Panc1 (cell line): ENCODE measurements around the gene GJA3. TPM values are rescaled to one million over a fixed set of nuclear protein-coding genes. Genes with fewer than 3 reads are reported as not detected.

Source experiments
- ATAC-seq: fragments of 200-7000 bp; cut with Tn5 transposase; 2 replicates; pipeline ENCODE4 v1.9.1; 2020; ENCODE audit warnings: mild to moderate bottlenecking, moderate library complexity
- BruUV-seq: library from RNA; stranded (reverse); fragments of 400-500 nt; replicated peaks from 2 replicates; lab custom pipeline; 2021; lab: Mats Ljungman, UMichigan
- CTCF ChIA-PET: fragments of 300-600 bp; sonication (Branson Sonifier 250); formaldehyde crosslinking; loops from one replicate; lab custom pipeline; 2022; ENCODE audit warnings: antibody characterized with exemption; lab: Charles Lee
- POLR2A ChIA-PET: fragments of 300-600 bp; sonication (Branson Sonifier 250); formaldehyde crosslinking; loops from one replicate; lab custom pipeline; 2022; ENCODE audit warnings: antibody characterized with exemption; lab: Charles Lee
- DNase-seq: peaks from one replicate; pipeline ENCODE4 v3.0.0-alpha.2; 2010; ENCODE audit warnings: low read depth, low spot score
- H3K27ac ChIP-seq: 2 replicates; pipeline ENCODE4 v1.5.1; 2011; ENCODE audit warnings: mild to moderate bottlenecking, low read length, inconsistent platforms
- H3K27me3 ChIP-seq: fragments of 200-500 bp; sonication (Bioruptor generic); 2 replicates; pipeline ENCODE4 v1.6.0; 2014; ENCODE audit warnings: low read length, inconsistent platforms; ENCODE audit not compliant: control insufficient read depth, insufficient read depth
- H3K36me3 ChIP-seq: fragments of 200-500 bp; sonication (Bioruptor generic); 2 replicates; pipeline ENCODE4 v1.5.1; 2014; ENCODE audit warnings: inconsistent platforms, mild to moderate bottlenecking, low read length, moderate library complexity; ENCODE audit not compliant: control insufficient read depth, insufficient read depth
- H3K4me1 ChIP-seq: 2 replicates; pipeline ENCODE4 v1.5.1; 2011; ENCODE audit warnings: inconsistent platforms, mild to moderate bottlenecking, low read length, moderate library complexity; ENCODE audit not compliant: control insufficient read depth, insufficient read depth
- H3K4me3 ChIP-seq, 2 experiments: 2 replicates each; pipeline ENCODE4 v1.5.1; 2011 to 2012; ENCODE audit warnings: low read depth in 2 of 2, low read length in 2 of 2, mild to moderate bottlenecking in 2 of 2, inconsistent platforms in 1 of 2, moderate library complexity in 1 of 2
- H3K9me3 ChIP-seq: fragments of 200-500 bp; sonication (Bioruptor generic); 2 replicates; pipeline ENCODE4 v1.5.1; 2014; ENCODE audit warnings: low read depth, mild to moderate bottlenecking, inconsistent platforms, low read length, moderate library complexity; ENCODE audit not compliant: control insufficient read depth, insufficient read depth
- CTCF ChIP-seq: fragments of 450-650 bp; IDR thresholded peaks from 2 replicates; pipeline ENCODE4 v1.5.1; 2017; ENCODE audit warnings: mild to moderate bottlenecking
- POLR2AphosphoS5 ChIP-seq: IDR thresholded peaks from 2 replicates; pipeline ENCODE4 v1.6.1; 2012; ENCODE audit warnings: mild to moderate bottlenecking, low read depth, low read length, moderate library complexity
- REST ChIP-seq, 2 experiments: IDR thresholded peaks; 2 replicates each; pipeline ENCODE4 v1.6.1; 2011 to 2012; ENCODE audit warnings: low read depth in 2 of 2, control low read depth in 1 of 2, low read length in 1 of 2, mild to moderate bottlenecking in 1 of 2, moderate library complexity in 1 of 2; ENCODE audit not compliant: insufficient read depth in 1 of 2
- SIN3A ChIP-seq: IDR thresholded peaks from 2 replicates; pipeline ENCODE4 v1.6.1; 2012; ENCODE audit warnings: low read depth, mild to moderate bottlenecking, low read length, moderate library complexity, borderline replicate concordance; ENCODE audit not compliant: insufficient read depth
- TCF7L2 ChIP-seq: IDR thresholded peaks from 2 replicates; pipeline ENCODE4 v1.6.1; 2011; ENCODE audit warnings: mild to moderate bottlenecking, low read depth, low read length, inconsistent platforms
- in situ Hi-C: cut with HindIII; loops from 2 replicates; pipeline ENCODE4 v1.10.0; 2016; ENCODE audit warnings: low sequenced_read_pairs, low pct_unique_long_range_greater_than_20kb
- intact Hi-C: fragments of 100-400 bp; cut with micrococcal nuclease; formaldehyde crosslinking; loops from one replicate; pipeline ENCODE4 v1.10.0; 2022; ENCODE audit not compliant: unreplicated experiment
- total RNA-seq: library from RNA; stranded (reverse); gene quantifications from one replicate; pipeline ENCODE4 v1.2.1, GENCODE V29; 2021; ENCODE audit not compliant: unreplicated experiment

Gene GJA3
- total RNA-seq, 1 experiment from 2014 or later: 11.6 TPM

GRCh38 chr13:20130012-20130411, 30.8 kb downstream of the GJA3 start:
- Histone ChIP-seq H3K9me3 (no peaks in the 10 kb centered on the region), H3K27me3 (no peaks in the 10 kb centered on the region), H3K27ac (no peak overlapping the region), H3K4me1 (peaks cover 16% of the 10 kb centered on the region), H3K36me3 (no peaks in the 10 kb centered on the region), H3K4me3 (no peak overlapping the region)
- in situ Hi-C loops: no loop called here
- POLR2A ChIA-PET: no interaction called here
- TF ChIP-seq CTCF: no peak
- no peak for TF ChIP-seq REST (IDR thresholded peaks at IDR 0.05; ENCODE audit: insufficient read depth in 1 of 2, low read depth in 2 of 2, low read length in 1 of 2)
- no peak for TF ChIP-seq TCF7L2
- TF ChIP-seq SIN3A: no peak
- DNase-seq (no peak), ATAC-seq (no peak)
- CTCF ChIA-PET: no interaction called here
- no TSS peak for BruUV-seq
- intact Hi-C loops: no loop called here

GRCh38 chr13:20129076-20129475, 31.8 kb downstream of the GJA3 start:
- H3K27me3 ChIP-seq: no peaks in the 10 kb centered on the region
- H3K4me1 ChIP-seq: peaks cover 16% of the 10 kb centered on the region
- H3K4me3 ChIP-seq: no peak overlapping the region; a peak in 2 of 4 replicates
- no peak overlapping the region for H3K27ac ChIP-seq
- in situ Hi-C loops: no loop called here
- ATAC-seq (no peak), DNase-seq (no peak)
- no peaks in the 10 kb centered on the region for H3K9me3 ChIP-seq
- H3K36me3 ChIP-seq: no peaks in the 10 kb centered on the region
- CTCF ChIA-PET: no interaction called here
- intact Hi-C loops: loop anchor here (5.0 kb wide), 1 partner anchor 33 kb away; the partner anchor contains the start of gene GJA3
- POLR2A ChIA-PET: no interaction called here
- no TSS peak for BruUV-seq
- TF ChIP-seq POLR2AphosphoS5 (no peak), CTCF (no peak), TCF7L2 (no peak), REST (IDR thresholded peaks at IDR 0.05; ENCODE audit: insufficient read depth in 1 of 2, low read depth in 2 of 2, low read length in 1 of 2) (no peak), SIN3A (no peak)
